ENCODE measurements around the gene ITFG2. TPM values are rescaled to one million over a fixed set of nuclear protein-coding genes. Genes with fewer than 3 reads are reported as not detected.
A peak's percentile ranks its signal among the peaks of the same experiment; 100 is the strongest.

ITFG2 gene
- total RNA-seq, 2 donors from 2014 or later, result 33.8 to 38.4 TPM

GRCh38 chr12:2851931-2852330 lies 39.5 kb downstream of the ITFG2 start:
- Histone ChIP-seq H3K9me3 (no peaks in the 10 kb centered on the region), H3K36me3 (no peaks in the 10 kb centered on the region), H3K27me3 (replicated peaks; ENCODE audit: insufficient read depth) (no peaks in the 10 kb centered on the region), H3K4me1 (ENCODE audit: control insufficient read depth in 1 of 2, low read depth in 2 of 2) (no peaks in the 10 kb centered on the region), H3K4me3 (no peak overlapping the region), H3K27ac (no peak overlapping the region)
- TF ChIP-seq, protein P1, sequence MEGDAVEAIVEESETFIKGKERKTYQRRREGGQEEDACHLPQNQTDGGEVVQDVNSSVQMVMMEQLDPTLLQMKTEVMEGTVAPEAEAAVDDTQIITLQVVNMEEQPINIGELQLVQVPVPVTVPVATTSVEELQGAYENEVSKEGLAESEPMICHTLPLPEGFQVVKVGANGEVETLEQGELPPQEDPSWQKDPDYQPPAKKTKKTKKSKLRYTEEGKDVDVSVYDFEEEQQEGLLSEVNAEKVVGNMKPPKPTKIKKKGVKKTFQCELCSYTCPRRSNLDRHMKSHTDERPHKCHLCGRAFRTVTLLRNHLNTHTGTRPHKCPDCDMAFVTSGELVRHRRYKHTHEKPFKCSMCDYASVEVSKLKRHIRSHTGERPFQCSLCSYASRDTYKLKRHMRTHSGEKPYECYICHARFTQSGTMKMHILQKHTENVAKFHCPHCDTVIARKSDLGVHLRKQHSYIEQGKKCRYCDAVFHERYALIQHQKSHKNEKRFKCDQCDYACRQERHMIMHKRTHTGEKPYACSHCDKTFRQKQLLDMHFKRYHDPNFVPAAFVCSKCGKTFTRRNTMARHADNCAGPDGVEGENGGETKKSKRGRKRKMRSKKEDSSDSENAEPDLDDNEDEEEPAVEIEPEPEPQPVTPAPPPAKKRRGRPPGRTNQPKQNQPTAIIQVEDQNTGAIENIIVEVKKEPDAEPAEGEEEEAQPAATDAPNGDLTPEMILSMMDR (IDR thresholded peaks at IDR 0.05), result no peak
- ATAC-seq (ENCODE audit: insufficient number of reproducible peaks, low FRiP score, low read depth) (no peak), DNase-seq (ENCODE audit: low spot score) (no peak)

GRCh38 chr12:2853626-2854025 lies 41.2 kb downstream of the ITFG2 start:
- TF ChIP-seq, protein P1 (IDR thresholded peaks at IDR 0.05), result peak; percentile 84
- no peaks in the 10 kb centered on the region for H3K9me3 ChIP-seq
- peak; percentile 39 for ATAC-seq (ENCODE audit: insufficient number of reproducible peaks, low FRiP score, low read depth)
- no peaks in the 10 kb centered on the region for H3K27me3 ChIP-seq (replicated peaks; ENCODE audit: insufficient read depth)
- H3K27ac ChIP-seq, result no peak overlapping the region
- DNase-seq (ENCODE audit: low spot score), result peak; percentile 43
- H3K36me3 ChIP-seq, result no peaks in the 10 kb centered on the region
- H3K4me3 ChIP-seq, result no peak overlapping the region
- no peaks in the 10 kb centered on the region for H3K4me1 ChIP-seq (ENCODE audit: control insufficient read depth in 1 of 2, low read depth in 2 of 2)

DNA sequence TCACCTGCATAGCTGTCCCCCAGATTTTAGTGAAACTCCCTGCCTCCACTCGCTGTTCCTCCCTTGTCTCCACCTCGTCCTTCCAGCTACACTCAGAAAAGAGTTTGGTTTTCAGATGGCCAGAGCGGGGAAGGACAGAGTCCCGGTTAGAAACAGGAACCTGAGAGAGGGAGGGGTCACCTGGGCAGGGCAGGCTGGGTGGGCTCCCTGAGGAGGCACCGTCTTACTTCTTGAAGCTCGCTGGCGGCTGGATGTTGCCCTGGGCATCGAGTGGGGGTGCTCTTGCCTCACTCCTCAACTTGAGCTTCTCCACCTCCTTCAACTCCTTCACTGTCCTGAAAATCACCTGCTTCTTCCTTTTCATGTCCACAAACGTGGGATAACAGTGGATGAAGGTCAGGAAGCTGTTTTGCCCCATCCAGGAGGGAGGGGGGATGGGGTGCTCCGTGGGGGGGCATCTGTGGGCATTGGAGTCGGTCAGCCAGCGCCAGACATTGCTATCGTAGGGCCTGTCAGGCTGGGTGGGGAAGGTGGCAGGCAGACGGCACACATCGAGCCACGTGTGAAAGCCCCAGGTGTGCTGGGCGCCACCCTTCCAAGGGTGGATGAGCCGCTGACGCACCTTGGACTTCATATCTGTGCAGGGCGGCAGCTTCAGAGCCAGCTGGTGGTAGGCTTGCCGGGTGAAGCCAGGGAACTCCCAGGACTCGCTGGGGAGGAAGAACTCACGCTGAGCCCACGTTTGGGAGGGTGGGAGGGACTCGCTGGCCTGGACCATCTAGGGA lies 42.4 kb downstream of the ITFG2 start:
- H3K27me3 ChIP-seq (replicated peaks; ENCODE audit: insufficient read depth), result no peaks in the 10 kb centered on the region
- DNase-seq (ENCODE audit: low spot score), result no peak
- TF ChIP-seq, protein P1 (IDR thresholded peaks at IDR 0.05), result no peak
- no peak overlapping the region for H3K4me3 ChIP-seq
- H3K36me3 ChIP-seq, result no peaks in the 10 kb centered on the region
- no peaks in the 10 kb centered on the region for H3K4me1 ChIP-seq (ENCODE audit: control insufficient read depth in 1 of 2, low read depth in 2 of 2)
- H3K9me3 ChIP-seq, result no peaks in the 10 kb centered on the region
- no peak overlapping the region for H3K27ac ChIP-seq
- no peak for ATAC-seq (ENCODE audit: insufficient number of reproducible peaks, low FRiP score, low read depth)

- no peak for DNase-seq (ENCODE audit: low spot score)
- no peak for ATAC-seq (ENCODE audit: insufficient number of reproducible peaks, low FRiP score, low read depth)
- TF ChIP-seq, protein P1 (IDR thresholded peaks at IDR 0.05), result no peak
Measured at GRCh38 chr12:2855546-2855945, 43.1 kb downstream of the ITFG2 start.

GRCh38 chr12:2856051-2856450 lies 43.6 kb downstream of the ITFG2 start:
- ATAC-seq (ENCODE audit: insufficient number of reproducible peaks, low FRiP score, low read depth), result no peak
- H3K27ac ChIP-seq, result no peak overlapping the region
- DNase-seq (ENCODE audit: low spot score), result no peak
- H3K9me3 ChIP-seq, result no peaks in the 10 kb centered on the region
- no peak overlapping the region for H3K4me3 ChIP-seq
- H3K4me1 ChIP-seq (ENCODE audit: control insufficient read depth in 1 of 2, low read depth in 2 of 2), result no peaks in the 10 kb centered on the region
- H3K36me3 ChIP-seq, result no peaks in the 10 kb centered on the region
- TF ChIP-seq, protein P1 (IDR thresholded peaks at IDR 0.05), result no peak
- no peaks in the 10 kb centered on the region for H3K27me3 ChIP-seq (replicated peaks; ENCODE audit: insufficient read depth)

More at GRCh38 chr12:2855546-2855945, 43.1 kb downstream of the ITFG2 start:
- no peaks in the 10 kb centered on the region for H3K9me3 ChIP-seq
- no peaks in the 10 kb centered on the region for H3K27me3 ChIP-seq (replicated peaks; ENCODE audit: insufficient read depth)
- H3K27ac ChIP-seq, result no peak overlapping the region
- H3K36me3 ChIP-seq, result no peaks in the 10 kb centered on the region
- H3K4me1 ChIP-seq (ENCODE audit: control insufficient read depth in 1 of 2, low read depth in 2 of 2), result no peaks in the 10 kb centered on the region
- H3K4me3 ChIP-seq, result no peak overlapping the region

Measured in thoracic aorta (tissue), 2 donors.